WI38 (cell line): Measurements from ENCODE around the gene TGM5.

Experiments used
- H3K4me3 ChIP-seq: 2 replicates; pipeline ENCODE4 v1.5.1; 2011; ENCODE audit warnings: low read depth, mild to moderate bottlenecking, control low read depth, low read length
- CTCF ChIP-seq: IDR thresholded peaks from 2 replicates; pipeline ENCODE4 v1.5.1; 2012; ENCODE audit warnings: low read depth, mild to moderate bottlenecking, control low read depth, low read length

The TGM5 gene

DNA sequence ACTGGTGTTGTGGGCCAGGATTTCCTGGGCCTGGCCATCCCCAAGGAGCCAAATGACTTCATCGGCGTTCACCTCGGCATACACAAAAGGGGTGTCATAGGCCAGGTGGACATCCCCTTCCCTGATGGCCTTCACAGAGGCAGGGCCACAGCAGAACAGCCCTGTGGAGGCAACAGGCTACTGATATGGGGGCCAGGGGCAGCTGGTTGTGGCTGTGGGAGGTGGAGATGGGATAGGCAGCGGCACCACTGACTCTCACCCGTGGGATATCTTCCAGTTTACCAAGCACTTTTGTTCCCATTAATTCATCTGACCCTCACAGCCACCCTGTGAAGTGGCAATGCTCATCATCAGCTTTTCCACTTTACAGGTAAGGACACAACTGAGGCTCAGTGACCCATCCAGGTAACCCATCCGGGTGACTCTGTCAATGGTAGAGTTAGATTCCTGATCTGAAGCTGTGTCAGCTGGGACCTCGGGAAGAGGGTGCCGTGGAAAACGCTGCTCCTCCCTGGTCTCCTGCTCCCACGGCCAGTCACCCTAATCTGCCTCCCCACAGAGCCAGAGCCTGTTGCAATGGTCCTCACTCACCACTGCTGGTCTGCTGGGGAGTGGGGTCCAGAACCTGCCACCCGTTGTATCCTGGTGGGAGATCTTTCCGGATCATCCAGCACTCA, 15.3 kb upstream of the TGM5 start:
- H3K4me3 ChIP-seq: no peak overlapping the region
- no peak for TF ChIP-seq CTCF

GRCh38 chr15:43280996-43281395, 14.3 kb upstream of the TGM5 start:
- no peak for TF ChIP-seq CTCF
- H3K4me3 ChIP-seq: no peak overlapping the region

- no peak overlapping the region for H3K4me3 ChIP-seq
- TF ChIP-seq CTCF: no peak
These were observed 12.8 kb upstream of the TGM5 start for GRCh38 chr15:43279496-43279895.

DNA sequence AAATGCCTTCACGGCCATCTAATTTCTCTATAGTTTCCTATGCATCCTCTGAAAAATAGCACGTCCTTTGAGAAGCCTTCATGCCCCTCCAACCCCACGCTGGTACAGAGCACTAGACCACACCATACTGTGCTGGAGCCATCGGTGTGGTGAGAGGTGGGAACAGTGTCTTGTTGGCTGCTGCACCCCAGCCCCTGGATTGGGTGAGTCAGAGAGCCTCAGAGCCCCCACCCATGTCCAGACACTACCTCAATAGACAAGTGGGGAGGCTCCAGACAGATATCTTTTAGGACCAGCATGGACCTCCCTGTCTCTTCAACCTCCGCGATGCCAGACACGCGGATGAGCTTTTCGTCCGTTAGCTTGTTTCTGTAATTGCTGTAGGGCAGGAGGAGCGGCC, 12.1 kb upstream of the TGM5 start:
- H3K4me3 ChIP-seq: no peak overlapping the region
- no peak for TF ChIP-seq CTCF

- no peak overlapping the region for H3K4me3 ChIP-seq
- TF ChIP-seq CTCF: no peak
These were observed 11.2 kb upstream of the TGM5 start for GRCh38 chr15:43277901-43278300.

GRCh38 chr15:43277231-43277823, 10.6 kb upstream of the TGM5 start:
- no peak for TF ChIP-seq CTCF
- no peak overlapping the region for H3K4me3 ChIP-seq

DNA sequence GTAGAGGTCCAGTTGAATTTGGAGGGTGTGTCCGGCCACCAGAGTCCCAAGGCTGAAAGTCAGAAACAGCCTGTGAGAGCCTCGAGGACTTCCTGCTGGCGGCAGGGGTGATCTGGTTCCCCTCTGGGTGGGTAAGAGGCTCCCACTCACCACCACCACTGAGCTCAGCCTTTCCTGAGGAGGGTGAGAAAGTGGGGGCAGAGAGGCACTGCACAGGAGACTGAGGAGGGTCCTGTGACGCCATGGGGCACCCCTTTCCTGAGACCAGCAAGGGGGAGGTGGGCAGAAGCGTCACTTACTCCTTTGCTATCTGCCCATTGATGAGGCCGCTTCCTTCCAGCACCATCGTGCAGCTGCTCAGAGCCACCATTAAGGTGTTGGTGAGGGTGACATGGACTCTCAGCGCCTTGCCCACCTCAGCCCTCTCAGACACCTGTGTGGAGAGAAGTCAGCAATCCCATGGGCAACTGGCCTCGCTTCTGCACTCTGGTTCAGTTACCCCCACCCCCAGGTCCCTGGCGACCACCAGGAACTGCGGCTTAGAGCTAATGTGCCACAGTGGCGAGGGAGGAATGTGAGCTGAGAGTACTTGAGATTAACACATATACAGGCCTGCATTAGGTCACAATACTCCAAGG, 10.0 kb upstream of the TGM5 start:
- no peak for TF ChIP-seq CTCF
- H3K4me3 ChIP-seq: no peak overlapping the region
